ENCODE measurements around the gene EMILIN2.
"Not testable (repeated sequence)": the region's sequence is repeated elsewhere in the genome, so short reads cannot be mapped to it uniquely, and the experiment has no call there.

DNA sequence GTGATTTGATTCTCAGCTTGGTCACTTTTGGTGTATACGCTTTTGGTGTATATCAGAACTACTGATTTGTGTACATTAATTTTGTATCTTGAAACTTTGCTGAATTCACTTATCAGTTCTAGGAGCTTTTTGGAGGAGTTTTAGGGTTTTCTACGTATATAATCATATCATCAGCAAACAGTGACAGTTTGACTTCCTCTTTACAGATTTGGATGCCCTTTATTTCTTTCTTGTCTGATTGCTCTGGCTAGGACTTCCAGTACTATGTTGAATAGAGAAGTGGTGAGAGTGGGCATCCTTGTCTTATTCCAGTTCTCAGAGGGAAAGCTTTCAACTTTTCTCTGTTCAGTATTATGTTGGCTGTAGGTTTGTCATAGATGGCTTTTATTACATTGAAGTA is 19.7 kb downstream of the EMILIN2 start:
- TF ChIP-seq CTCF (IDR thresholded peaks at IDR 0.05; ENCODE audit: low read depth, low read length, poor library complexity, severe bottlenecking); EZH2phosphoT487 (IDR thresholded peaks at IDR 0.05; ENCODE audit: borderline replicate concordance, low read length): not testable (repeated sequence)
